ENCODE results near the gene GPATCH8. TPM values are rescaled to one million over a fixed set of nuclear protein-coding genes. Genes with fewer than 3 reads are reported as not detected.

GPATCH8 gene
- total and polyA plus RNA-seq, 2 donors (not counting 3 experiments of a cell fraction or from before 2014, with no cell fraction given): 14.6 to 35.3 TPM

GRCh38 chr17:44502598-44503146 lies 534 bp downstream of the GPATCH8 start:
- FAIRE-seq (no peak), DNase-seq (ENCODE audit: low read depth, low spot score) (peak; percentile 55)
- Histone ChIP-seq H3K79me2 (ENCODE audit: control insufficient read depth, insufficient read depth, low read length) (peaks cover 48% of the 10 kb centered on the region), H3K9me3 (replicated peaks; ENCODE audit: control insufficient read depth, insufficient read depth, low read length) (no peaks in the 10 kb centered on the region), H3K4me2 (ENCODE audit: insufficient read depth, low read length) (peak overlapping the region; percentile 97), H3K27ac (ENCODE audit: insufficient read depth, low read depth, low read length) (peak overlapping the region; percentile 64), H3K36me3 (ENCODE audit: control insufficient read depth in 2 of 2, extremely low read depth in 1 of 2, insufficient read depth in 2 of 2, low read length in 2 of 2) (no peaks in the 10 kb centered on the region), H3K4me3 (replicated peaks in 1 of 3; ENCODE audit: insufficient read depth in 1 of 3, low read depth in 1 of 3, low read length in 3 of 3) (peak overlapping the region; percentile 71 to 95 (median 83)), H3K9me1 (replicated peaks; ENCODE audit: control insufficient read depth, extremely low read depth, insufficient read depth, low read length) (no peaks in the 10 kb centered on the region), H2AFZ (ENCODE audit: low read depth, low read length) (peak overlapping the region; percentile 84), H3K9ac (replicated peaks; ENCODE audit: extremely low read depth, insufficient read depth, low read length) (peak overlapping the region; percentile 84), H3K27me3 (ENCODE audit: control insufficient read depth in 2 of 2, insufficient read depth in 2 of 2, low read length in 2 of 2) (no peaks in the 10 kb centered on the region), H4K20me1 (replicated peaks; ENCODE audit: control insufficient read depth, extremely low read depth, insufficient read depth, low read length) (peaks cover 2% of the 10 kb centered on the region), H3K4me1 (ENCODE audit: control insufficient read depth, extremely low read depth, insufficient read depth, low read length) (peaks cover 17% of the 10 kb centered on the region)
- TSS peak; percentile 47 for BruUV-seq (replicated peaks)
- ChIA-PET POLR2A (no interaction called here), CTCF (interaction anchor here (0.8 to 1.8 kb wide), 7 partner anchors 9 to 57 kb away, joined by 3 to 11 read pairs (median 5); no protein-coding TSS in a partner anchor)
- intact Hi-C loops (cut with micrococcal nuclease) (no loop called here), dilution Hi-C loops (cut with MboI; ENCODE audit: extremely low pct_ligation_motif_present, low sequenced_read_pairs) (no loop called here)
- TF ChIP-seq FOS (IDR thresholded peaks at IDR 0.05; ENCODE audit: borderline replicate concordance, insufficient read depth, low read length) (no peak), EZH2 (IDR thresholded peaks at IDR 0.05; ENCODE audit: borderline replicate concordance, low read depth, low read length, severe bottlenecking) (no peak)

- H3K4me1 ChIP-seq (ENCODE audit: control insufficient read depth, extremely low read depth, insufficient read depth, low read length): peaks cover 17% of the 10 kb centered on the region
- TF ChIP-seq POLR2A (IDR thresholded peaks at IDR 0.05; ENCODE audit: low read depth, low read length) (no peak), EZH2 (IDR thresholded peaks at IDR 0.05; ENCODE audit: borderline replicate concordance, low read depth, low read length, severe bottlenecking) (no peak), MYC (IDR thresholded peaks at IDR 0.05; ENCODE audit: low read depth, low read length) (no peak), POLR2AphosphoS5 (IDR thresholded peaks at IDR 0.05; ENCODE audit: insufficient read depth, low read depth, low read length) (no peak), JUN (IDR thresholded peaks at IDR 0.05; ENCODE audit: borderline replicate concordance, insufficient read depth, insufficient read length, low read depth) (no peak), FOS (IDR thresholded peaks at IDR 0.05; ENCODE audit: borderline replicate concordance, insufficient read depth, low read length) (no peak), GATA2 (IDR thresholded peaks at IDR 0.05; ENCODE audit: insufficient read depth, insufficient read length, low read depth, low read length) (no peak), MAX (IDR thresholded peaks at IDR 0.05; ENCODE audit: insufficient read depth, insufficient read length) (no peak)
- TF ChIP-seq, protein P1, sequence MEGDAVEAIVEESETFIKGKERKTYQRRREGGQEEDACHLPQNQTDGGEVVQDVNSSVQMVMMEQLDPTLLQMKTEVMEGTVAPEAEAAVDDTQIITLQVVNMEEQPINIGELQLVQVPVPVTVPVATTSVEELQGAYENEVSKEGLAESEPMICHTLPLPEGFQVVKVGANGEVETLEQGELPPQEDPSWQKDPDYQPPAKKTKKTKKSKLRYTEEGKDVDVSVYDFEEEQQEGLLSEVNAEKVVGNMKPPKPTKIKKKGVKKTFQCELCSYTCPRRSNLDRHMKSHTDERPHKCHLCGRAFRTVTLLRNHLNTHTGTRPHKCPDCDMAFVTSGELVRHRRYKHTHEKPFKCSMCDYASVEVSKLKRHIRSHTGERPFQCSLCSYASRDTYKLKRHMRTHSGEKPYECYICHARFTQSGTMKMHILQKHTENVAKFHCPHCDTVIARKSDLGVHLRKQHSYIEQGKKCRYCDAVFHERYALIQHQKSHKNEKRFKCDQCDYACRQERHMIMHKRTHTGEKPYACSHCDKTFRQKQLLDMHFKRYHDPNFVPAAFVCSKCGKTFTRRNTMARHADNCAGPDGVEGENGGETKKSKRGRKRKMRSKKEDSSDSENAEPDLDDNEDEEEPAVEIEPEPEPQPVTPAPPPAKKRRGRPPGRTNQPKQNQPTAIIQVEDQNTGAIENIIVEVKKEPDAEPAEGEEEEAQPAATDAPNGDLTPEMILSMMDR (IDR thresholded peaks at IDR 0.05; ENCODE audit: extremely low read depth in 1 of 2, insufficient read depth in 1 of 2, low read depth in 1 of 2, low read length in 2 of 2): no peak
- H3K36me3 ChIP-seq (ENCODE audit: control insufficient read depth in 2 of 2, extremely low read depth in 1 of 2, insufficient read depth in 2 of 2, low read length in 2 of 2): no peaks in the 10 kb centered on the region
- dilution Hi-C loops (cut with MboI; ENCODE audit: extremely low pct_ligation_motif_present, low sequenced_read_pairs) (no loop called here), intact Hi-C loops (cut with micrococcal nuclease) (no loop called here)
- no peak for FAIRE-seq
- no peaks in the 10 kb centered on the region for H3K27me3 ChIP-seq (ENCODE audit: control insufficient read depth in 2 of 2, insufficient read depth in 2 of 2, low read length in 2 of 2)
- ChIA-PET CTCF (interaction anchor here (0.8 to 1.1 kb wide), 3 partner anchors 10 to 56 kb away, joined by 5 read pairs; no protein-coding TSS in a partner anchor), POLR2A (no interaction called here)
- no peaks in the 10 kb centered on the region for H3K9me1 ChIP-seq (replicated peaks; ENCODE audit: control insufficient read depth, extremely low read depth, insufficient read depth, low read length)
- peaks cover 2% of the 10 kb centered on the region for H4K20me1 ChIP-seq (replicated peaks; ENCODE audit: control insufficient read depth, extremely low read depth, insufficient read depth, low read length)
- DNase-seq (ENCODE audit: low read depth, low spot score): peak; percentile 41
- no peak overlapping the region for H2AFZ ChIP-seq (ENCODE audit: low read depth, low read length)
- H3K9me3 ChIP-seq (replicated peaks; ENCODE audit: control insufficient read depth, insufficient read depth, low read length): no peaks in the 10 kb centered on the region
- peak overlapping the region; percentile 71 to 95 (median 83) for H3K4me3 ChIP-seq (replicated peaks in 1 of 3; ENCODE audit: insufficient read depth in 1 of 3, low read depth in 1 of 3, low read length in 3 of 3)
- H3K4me2 ChIP-seq (ENCODE audit: insufficient read depth, low read length): peak overlapping the region; percentile 97
- no TSS peak for BruUV-seq (replicated peaks)
- H3K27ac ChIP-seq (ENCODE audit: insufficient read depth, low read depth, low read length): no peak overlapping the region
- peak overlapping the region; percentile 84 for H3K9ac ChIP-seq (replicated peaks; ENCODE audit: extremely low read depth, insufficient read depth, low read length)
- H3K79me2 ChIP-seq (ENCODE audit: control insufficient read depth, insufficient read depth, low read length): peaks cover 55% of the 10 kb centered on the region
These were observed 1.3 kb downstream of the GPATCH8 start for GRCh38 chr17:44501866-44502375.

All from endothelial cell of umbilical vein (primary cell).